ENCODE results near the gene SRM. TPM values are rescaled to one million over a fixed set of nuclear protein-coding genes. Genes with fewer than 3 reads are reported as not detected.

SRM gene
- total and polyA plus RNA-seq, 2 of the 13 experiments (the other 11 are each of a cell fraction or from before 2014, with no cell fraction given), result 27.9 to 31.8 TPM

DNA sequence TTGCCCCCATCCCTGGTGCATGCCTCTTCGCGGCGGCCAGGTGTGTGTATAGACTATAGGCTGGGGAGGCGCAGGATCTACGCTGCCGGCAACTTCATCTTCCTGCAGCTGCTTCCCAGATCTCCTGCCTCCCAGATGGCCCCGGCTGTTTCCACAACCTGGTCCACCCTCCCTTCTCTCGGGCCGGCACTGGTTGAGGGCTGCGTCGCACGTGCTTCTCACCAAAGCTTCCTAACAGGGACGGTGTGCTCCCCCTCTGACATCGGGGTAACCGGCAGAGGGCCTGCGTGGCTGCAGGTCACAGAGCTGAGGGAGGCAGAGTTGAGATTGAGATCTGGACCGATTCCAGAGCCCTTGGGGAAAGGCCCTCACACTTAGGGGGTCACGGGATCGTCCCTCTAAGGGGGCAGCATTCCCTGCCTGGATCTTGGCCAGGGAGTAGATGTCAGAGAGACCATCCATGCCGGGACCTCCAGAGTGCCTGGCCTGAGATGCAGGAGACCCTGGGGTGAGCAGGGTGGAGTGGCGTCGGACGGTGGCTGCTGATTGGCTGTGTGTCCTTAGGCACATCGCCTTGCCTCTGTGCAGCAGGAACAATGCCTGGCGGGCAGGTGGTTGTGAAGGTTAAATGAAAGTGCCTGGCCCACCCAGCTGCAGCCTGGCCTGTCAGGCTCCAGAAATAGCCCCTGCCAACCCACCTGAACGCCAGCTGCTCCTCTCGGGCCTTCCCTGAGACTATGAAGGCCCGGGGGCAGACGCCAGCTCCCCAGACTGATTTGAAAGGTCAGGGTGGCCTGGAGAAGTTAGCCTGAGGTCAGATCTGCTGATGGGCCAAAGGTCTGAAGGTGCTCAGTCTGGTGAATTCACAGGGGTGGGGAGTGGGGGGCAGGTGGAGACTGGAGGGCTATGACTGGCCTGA is 6.7 kb downstream of the SRM start (continued):
- TF ChIP-seq PTBP1 (IDR thresholded peaks at IDR 0.05; ENCODE audit: low read depth, low read length, poor library complexity, severe bottlenecking) (no peak), MTA3 (CRISPR knock-in tag; IDR thresholded peaks at IDR 0.05) (no peak), GLI4 (CRISPR knock-in tag; IDR thresholded peaks at IDR 0.05; ENCODE audit: borderline replicate concordance) (no peak), NRL (CRISPR knock-in tag; IDR thresholded peaks at IDR 0.05; ENCODE audit: borderline replicate concordance) (peak; percentile 51; the same call in 1 of the 2 replicates), ZNF616 (CRISPR knock-in tag; IDR thresholded peaks at IDR 0.05; ENCODE audit: low read depth) (no peak), KDM2A (CRISPR knock-in tag; IDR thresholded peaks at IDR 0.05; ENCODE audit: borderline replicate concordance, low read depth) (peak; percentile 57; the same call in 1 of the 2 replicates), ZFP37 (CRISPR knock-in tag; IDR thresholded peaks at IDR 0.05; ENCODE audit: borderline replicate concordance) (no peak), MTA1 (CRISPR knock-in tag; IDR thresholded peaks at IDR 0.05; ENCODE audit: borderline replicate concordance) (no peak), ZNF24 (IDR thresholded peaks at IDR 0.05) (no peak), ZNF768 (CRISPR knock-in tag; IDR thresholded peaks at IDR 0.05) (peak; percentile 81), GABPA (IDR thresholded peaks at IDR 0.05; ENCODE audit: low read depth, low read length) (no peak), GABPA (CRISPR knock-in tag; IDR thresholded peaks at IDR 0.05; ENCODE audit: low read depth) (no peak), ZC3H4 (CRISPR knock-in tag; IDR thresholded peaks at IDR 0.05; ENCODE audit: borderline replicate concordance) (peak; percentile 73; the same call in 1 of the 2 replicates), REPIN1 (CRISPR knock-in tag; IDR thresholded peaks at IDR 0.05; ENCODE audit: borderline replicate concordance, low read depth) (0 out of 2 replicates have a peak, but pooled peaks have one; percentile 22), ZNF883 (CRISPR knock-in tag; IDR thresholded peaks at IDR 0.05; ENCODE audit: not compliant biosample characterization) (no peak), SMAD1 (CRISPR knock-in tag; IDR thresholded peaks at IDR 0.05; ENCODE audit: borderline replicate concordance, low read depth) (no peak), KDM6A (CRISPR knock-in tag; IDR thresholded peaks at IDR 0.05; ENCODE audit: low read depth) (no peak), TP53 (CRISPR knock-in tag; conservative IDR thresholded peaks at IDR 0.05) (no peak), NFIC (IDR thresholded peaks at IDR 0.05; ENCODE audit: low read length) (no peak), ZNF354B (CRISPR knock-in tag; IDR thresholded peaks at IDR 0.05) (no peak), ZMYM4 (CRISPR knock-in tag; IDR thresholded peaks at IDR 0.05) (no peak), ZNF670 (CRISPR knock-in tag; IDR thresholded peaks at IDR 0.05; ENCODE audit: borderline replicate concordance) (no peak)
- TF ChIP-seq, protein P1, sequence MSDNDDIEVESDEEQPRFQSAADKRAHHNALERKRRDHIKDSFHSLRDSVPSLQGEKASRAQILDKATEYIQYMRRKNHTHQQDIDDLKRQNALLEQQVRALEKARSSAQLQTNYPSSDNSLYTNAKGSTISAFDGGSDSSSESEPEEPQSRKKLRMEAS (IDR thresholded peaks at IDR 0.05), result 0 out of 2 replicates have a peak, but pooled peaks have one; percentile 41
- TF ChIP-seq, protein P2, sequence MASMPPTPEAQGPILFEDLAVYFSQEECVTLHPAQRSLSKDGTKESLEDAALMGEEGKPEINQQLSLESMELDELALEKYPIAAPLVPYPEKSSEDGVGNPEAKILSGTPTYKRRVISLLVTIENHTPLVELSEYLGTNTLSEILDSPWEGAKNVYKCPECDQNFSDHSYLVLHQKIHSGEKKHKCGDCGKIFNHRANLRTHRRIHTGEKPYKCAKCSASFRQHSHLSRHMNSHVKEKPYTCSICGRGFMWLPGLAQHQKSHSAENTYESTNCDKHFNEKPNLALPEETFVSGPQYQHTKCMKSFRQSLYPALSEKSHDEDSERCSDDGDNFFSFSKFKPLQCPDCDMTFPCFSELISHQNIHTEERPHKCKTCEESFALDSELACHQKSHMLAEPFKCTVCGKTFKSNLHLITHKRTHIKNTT (CRISPR knock-in tag; IDR thresholded peaks at IDR 0.05), result no peak
- TF ChIP-seq, protein P3, sequence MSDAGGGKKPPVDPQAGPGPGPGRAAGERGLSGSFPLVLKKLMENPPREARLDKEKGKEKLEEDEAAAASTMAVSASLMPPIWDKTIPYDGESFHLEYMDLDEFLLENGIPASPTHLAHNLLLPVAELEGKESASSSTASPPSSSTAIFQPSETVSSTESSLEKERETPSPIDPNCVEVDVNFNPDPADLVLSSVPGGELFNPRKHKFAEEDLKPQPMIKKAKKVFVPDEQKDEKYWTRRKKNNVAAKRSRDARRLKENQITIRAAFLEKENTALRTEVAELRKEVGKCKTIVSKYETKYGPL (CRISPR knock-in tag; IDR thresholded peaks at IDR 0.05), result no peak
- TF ChIP-seq, protein P4, sequence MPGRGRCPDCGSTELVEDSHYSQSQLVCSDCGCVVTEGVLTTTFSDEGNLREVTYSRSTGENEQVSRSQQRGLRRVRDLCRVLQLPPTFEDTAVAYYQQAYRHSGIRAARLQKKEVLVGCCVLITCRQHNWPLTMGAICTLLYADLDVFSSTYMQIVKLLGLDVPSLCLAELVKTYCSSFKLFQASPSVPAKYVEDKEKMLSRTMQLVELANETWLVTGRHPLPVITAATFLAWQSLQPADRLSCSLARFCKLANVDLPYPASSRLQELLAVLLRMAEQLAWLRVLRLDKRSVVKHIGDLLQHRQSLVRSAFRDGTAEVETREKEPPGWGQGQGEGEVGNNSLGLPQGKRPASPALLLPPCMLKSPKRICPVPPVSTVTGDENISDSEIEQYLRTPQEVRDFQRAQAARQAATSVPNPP (CRISPR knock-in tag; IDR thresholded peaks at IDR 0.05), result no peak
